HuH-7.5 (cell line): ENCODE data around the gene CIT.

ENCODE experiments used
- DNase-seq: peaks from one replicate; pipeline ENCODE4 v3.0.0; 2011; ENCODE audit warnings: low spot score

CIT gene

GRCh38 chr12:119859241-119859640 is 17.9 kb downstream of the CIT start:
- DNase-seq, result no peak

GRCh38 chr12:119857041-119857591 is 20.0 kb downstream of the CIT start:
- no peak for DNase-seq

- DNase-seq, result no peak
These were observed 26.8 kb downstream of the CIT start for GRCh38 chr12:119850330-119850729.

GRCh38 chr12:119843100-119843499 is 34.0 kb downstream of the CIT start:
- no peak for DNase-seq

GRCh38 chr12:119842380-119842779 is 34.7 kb downstream of the CIT start:
- no peak for DNase-seq

- no peak for DNase-seq
These were observed 35.5 kb downstream of the CIT start for GRCh38 chr12:119841433-119842210.

GRCh38 chr12:119840582-119840981 is 36.5 kb downstream of the CIT start:
- no peak for DNase-seq

GRCh38 chr12:119840168-119840567 is 37.0 kb downstream of the CIT start:
- no peak for DNase-seq

GRCh38 chr12:119838826-119839600 is 38.1 kb downstream of the CIT start:
- DNase-seq, result no peak

- no peak for DNase-seq
These were observed 40.3 kb downstream of the CIT start for GRCh38 chr12:119836781-119837180.

- DNase-seq, result no peak
These were observed 42.1 kb downstream of the CIT start for GRCh38 chr12:119835068-119835467.

- DNase-seq, result no peak
These were observed 47.7 kb downstream of the CIT start for GRCh38 chr12:119829439-119829838.

GRCh38 chr12:119828300-119828699 is 48.8 kb downstream of the CIT start:
- DNase-seq, result no peak

GRCh38 chr12:119827760-119828159 is 49.4 kb downstream of the CIT start:
- DNase-seq, result no peak

GRCh38 chr12:119826661-119827445 is 50.3 kb downstream of the CIT start:
- DNase-seq, result no peak

GRCh38 chr12:119825262-119825661 is 51.9 kb downstream of the CIT start:
- DNase-seq, result no peak

GRCh38 chr12:119822046-119822445 is 55.1 kb downstream of the CIT start:
- DNase-seq, result no peak

GRCh38 chr12:119819322-119819721 is 57.8 kb downstream of the CIT start:
- no peak for DNase-seq

- no peak for DNase-seq
These were observed 59.4 kb downstream of the CIT start for GRCh38 chr12:119817546-119818343.

- DNase-seq, result no peak
These were observed 68.1 kb downstream of the CIT start for GRCh38 chr12:119809023-119809422.

GRCh38 chr12:119808441-119808840 is 68.7 kb downstream of the CIT start:
- no peak for DNase-seq

- DNase-seq, result no peak
These were observed 69.7 kb downstream of the CIT start for GRCh38 chr12:119807380-119807779.
